GM21447 (cell line): ENCODE results near the gene DNAL4.
A peak's percentile ranks its signal among the peaks of the same experiment; 100 is the strongest.

Experiments
- ATAC-seq: cut with Tn5 transposase; IDR thresholded peaks from one replicate; pipeline ENCODE4 v1.9.1; 2021; ENCODE audit not compliant: unreplicated experiment

Gene DNAL4

DNA sequence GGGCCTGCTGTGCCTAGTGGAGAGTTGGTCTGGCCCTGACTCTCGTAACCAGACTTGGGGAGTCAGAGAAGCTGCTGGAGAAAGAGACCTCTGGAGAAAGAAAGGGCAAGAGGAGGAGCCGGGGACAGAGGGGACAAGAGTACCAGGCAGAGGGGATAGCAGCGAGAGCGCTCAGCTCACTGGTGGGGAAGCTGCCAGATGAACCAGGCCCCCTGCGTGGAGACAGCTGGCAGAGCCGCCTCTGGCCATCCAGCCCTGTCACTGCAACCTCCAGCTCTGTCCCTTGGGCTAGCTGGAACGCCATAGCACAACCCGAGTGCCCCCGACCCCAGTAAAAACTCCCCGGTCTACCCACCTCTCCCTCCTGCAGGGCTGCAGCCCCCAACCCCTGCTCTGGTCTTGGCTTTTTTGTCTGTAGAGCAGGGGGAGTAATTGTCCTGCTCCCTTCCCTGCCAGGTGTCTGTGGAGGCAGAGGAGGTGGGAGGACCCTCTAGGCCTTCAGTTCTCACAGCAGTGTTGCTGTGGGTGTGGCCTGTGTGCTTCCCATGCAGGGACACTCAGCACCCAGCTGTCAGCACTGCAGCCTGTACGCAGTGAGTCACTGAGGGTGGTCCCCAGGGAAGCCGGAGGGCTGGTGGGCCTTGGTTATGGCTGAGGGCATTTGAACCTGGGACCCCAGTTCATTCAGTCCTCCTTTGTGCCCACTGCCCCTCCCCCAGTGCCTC is 33.3 kb downstream of the DNAL4 start:
- ATAC-seq: no peak

DNA sequence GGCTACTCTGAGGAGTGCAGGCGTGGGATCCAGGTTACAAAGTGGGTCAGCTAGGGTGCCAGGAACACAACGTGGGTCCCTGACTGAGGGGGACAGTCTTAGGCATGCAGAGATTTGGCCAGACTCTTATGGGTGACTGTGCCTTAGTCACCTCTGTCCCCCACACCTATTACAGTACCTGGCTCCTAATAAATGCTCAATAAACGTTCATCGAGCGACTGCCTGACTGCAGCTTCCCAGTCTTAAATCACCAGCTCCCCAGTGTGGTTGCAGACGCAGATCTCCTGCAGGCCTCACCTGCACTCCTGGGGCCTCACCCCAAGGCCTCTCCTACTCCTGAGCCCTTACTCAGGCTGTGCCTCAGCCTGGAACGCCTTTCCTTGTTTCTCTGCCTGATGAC is 34.9 kb downstream of the DNAL4 start:
- no peak for ATAC-seq

DNA sequence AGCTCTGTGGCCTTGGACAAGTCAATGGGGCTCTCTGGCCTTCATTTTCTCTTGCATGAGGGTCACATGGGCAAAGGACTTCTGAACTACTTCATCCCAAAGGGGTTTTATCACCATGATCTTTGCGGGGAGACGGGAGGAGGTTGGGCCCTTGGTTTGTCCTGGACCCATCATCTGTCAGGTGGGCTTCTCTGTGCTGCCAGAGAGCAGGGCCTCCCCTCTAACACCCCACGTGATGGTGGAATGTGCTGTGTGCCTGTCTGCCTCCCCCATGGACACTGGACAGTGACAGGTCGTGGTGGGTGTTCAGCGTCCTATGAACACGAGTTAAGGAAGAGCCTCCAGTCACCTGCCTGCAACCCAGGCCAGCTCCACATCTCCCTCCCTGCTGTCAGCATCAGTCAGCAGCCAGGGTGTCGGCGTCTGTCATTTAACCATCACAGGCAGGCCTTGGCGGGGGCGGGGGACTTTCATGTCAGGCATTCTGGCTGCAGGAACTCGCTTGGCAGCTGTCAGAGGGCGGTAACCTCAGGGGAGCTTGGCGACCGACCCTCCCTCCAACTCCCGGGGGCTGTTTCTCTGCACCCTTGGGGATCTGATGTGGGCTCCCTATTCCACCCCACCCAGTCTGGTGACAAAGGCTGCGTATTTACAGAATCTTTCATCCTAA is 35.5 kb downstream of the DNAL4 start:
- ATAC-seq: no peak

DNA sequence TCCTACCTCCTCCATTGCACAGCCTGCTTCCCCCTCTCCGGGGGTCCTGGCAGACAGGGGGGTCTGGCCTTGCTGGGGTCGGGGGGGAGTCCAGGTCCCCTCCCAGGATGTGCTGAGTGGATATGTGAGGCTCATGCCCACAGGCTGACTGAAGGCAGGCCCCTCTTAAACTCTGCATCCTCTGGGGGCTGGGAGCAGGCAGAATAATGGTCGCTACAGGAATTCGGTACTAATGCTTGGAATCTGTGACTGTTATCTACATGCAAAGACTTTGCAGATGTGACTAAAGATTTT is 36.5 kb downstream of the DNAL4 start:
- no peak for ATAC-seq

DNA sequence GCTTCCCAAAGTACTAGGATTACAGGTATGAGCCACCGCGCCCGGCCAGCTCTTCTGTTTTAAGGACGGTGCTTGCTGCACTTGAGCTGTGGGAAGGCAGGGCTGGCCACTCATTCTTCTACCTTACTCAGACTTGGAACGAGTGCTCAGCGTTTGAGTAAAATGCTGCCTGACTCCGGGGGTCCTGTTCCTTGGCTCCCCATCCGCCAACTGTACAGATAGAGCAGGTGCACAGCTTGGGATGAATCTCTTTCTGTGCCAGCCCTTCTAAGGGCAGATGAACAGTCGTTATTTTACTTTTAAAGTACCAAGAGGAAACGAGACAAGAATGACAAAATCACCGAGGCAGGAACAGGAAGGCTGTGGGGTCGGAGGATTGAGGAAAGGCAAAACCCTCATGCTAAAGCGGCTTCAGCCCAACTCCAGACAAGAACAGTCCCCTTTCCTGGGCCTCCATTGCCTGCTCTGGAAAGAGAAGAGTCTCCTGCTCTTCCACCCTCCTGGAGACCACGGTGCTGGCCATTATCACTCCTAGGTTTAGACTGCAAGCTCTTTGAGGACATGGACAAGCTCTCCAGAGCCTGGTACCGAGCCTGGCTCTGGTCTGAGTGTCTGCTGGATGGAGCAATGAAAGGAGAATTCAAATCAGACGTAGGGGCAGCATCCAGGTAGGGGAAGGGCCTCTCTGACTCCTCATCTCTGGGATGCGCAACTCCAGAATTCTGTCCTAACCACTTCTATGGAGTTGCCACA is 37.1 kb downstream of the DNAL4 start:
- no peak for ATAC-seq

DNA sequence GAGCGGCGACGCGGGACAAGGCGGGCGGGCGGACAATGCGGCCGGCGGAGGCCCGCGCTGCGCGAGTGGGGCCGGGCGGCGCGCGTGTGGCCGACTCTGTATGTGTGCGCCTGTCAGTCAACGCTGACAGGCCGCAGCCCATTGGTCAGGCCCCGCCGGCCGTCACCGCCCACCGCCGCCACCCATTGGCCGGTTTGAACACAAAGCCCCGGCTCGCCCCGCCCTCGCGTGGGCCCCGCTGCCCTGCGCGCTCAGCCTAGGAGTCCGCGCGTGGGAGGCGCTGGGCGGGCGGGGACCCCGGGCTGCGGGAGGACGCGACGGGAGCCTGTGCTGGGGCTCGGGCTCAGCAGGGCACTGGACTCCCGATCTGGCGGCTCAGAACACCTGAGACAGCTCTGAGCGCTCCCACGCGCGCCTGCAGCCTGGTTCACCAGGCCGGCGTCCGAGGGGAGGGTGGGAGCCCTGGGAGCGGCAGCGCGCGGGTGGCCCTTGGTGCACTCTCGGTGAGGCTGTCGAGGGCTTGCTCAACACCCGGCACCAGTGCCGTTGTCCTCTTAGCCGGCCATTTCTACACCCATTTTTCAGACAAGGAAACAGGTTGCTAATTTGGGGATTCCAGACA is 37.9 kb downstream of the DNAL4 start, which contains the start of gene SUN2:
Gene SUN2, minus strand, starts transcription at position 88 of the 622 bp plus-strand sequence. CDS start 3,370 bp downstream, outside the sequence.
- ATAC-seq: peak; percentile 54

DNA sequence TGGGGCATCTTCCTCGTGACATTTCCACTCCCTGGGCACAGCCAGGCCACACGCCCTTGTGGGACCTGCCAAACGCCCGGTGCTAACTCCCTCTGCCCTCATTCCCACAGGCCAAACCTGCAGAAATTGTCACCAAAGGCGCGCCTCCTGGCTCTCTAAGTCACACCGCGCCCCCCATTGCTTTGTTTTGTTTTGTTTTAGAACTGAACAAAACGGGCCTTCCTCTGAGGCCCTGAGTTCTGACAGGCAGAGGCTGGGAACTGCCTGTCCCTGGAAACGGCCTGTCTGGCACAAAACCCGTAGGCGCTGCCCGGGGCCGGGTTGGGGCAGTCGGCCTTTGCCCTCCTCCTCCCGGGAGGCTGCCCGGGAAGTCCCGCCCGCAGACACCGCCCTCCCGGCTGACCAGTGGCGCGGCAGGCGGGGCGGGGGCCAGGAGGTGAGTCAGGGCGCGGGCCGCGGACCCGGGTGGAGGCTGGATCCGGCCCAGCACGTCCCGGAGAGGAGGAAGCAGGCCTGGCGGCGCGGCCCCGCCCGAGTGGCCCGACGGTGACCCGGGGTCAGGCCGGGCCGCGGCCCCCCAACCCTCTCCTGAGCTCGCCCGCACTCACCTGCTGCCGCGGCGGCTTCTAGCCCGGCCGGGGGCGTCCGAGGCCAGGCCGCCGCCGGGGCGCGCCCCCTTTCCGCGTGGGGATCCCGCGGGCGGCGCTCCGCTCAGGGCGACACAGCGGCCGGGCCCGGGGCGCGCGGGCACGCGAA is 38.6 kb downstream of the DNAL4 start:
- ATAC-seq: no peak

DNA sequence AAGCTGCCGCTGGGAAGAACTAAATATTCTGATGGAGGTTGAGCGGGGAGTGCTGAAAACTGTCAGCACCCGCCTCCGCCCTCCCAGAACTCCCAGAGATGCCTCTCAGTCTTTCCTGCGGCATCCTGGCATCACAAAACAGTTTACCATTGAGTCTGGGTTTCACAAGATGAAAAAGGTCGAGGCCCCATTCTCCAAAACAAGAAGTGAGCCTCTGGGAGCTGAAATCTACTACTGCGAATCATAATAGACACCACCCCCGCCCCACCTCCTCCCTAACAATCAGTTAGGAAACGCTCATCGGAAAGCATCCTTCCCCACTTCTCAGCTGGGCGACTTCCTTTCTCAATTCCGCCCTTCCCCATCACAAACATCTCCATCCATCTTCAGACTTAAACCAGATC is 39.2 kb downstream of the DNAL4 start:
- ATAC-seq: no peak

DNA sequence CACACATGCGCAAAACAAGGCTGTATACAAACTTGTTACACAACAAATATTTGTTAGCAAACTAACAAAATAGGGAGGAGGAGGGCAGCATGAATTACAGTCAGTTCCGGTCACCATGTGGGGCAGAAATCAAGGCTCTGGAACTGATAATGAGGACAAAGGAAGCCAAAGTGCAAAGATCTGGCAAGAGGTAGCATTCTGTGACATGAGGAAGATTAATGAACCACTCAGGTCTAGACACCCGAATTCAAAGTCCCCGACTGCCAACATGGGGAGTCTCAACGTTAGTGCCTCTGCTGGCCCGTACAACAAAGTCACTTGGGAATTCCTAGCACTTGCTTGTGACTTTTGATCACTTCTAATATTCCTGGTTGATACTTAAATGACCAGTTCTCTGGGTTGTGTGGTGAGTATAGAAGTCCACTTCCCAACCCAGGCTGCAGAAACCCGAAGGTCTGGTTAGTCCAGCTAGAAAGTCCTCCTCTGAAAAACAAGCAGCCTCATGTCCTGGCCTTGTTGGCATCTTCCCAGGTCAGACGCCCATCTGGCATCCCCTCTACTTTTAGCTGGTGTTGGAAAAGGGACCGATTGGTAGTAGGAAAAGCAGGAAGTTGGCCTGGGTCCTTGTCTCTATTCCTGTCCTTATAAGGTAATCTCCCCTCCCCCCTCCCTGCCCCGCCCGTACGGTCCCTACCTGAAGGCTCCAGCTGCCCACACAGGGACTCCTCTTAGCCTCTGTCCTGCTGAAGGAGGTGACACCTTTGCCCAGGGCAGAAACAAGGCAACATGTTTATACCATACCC is 39.8 kb downstream of the DNAL4 start:
- no peak for ATAC-seq

DNA sequence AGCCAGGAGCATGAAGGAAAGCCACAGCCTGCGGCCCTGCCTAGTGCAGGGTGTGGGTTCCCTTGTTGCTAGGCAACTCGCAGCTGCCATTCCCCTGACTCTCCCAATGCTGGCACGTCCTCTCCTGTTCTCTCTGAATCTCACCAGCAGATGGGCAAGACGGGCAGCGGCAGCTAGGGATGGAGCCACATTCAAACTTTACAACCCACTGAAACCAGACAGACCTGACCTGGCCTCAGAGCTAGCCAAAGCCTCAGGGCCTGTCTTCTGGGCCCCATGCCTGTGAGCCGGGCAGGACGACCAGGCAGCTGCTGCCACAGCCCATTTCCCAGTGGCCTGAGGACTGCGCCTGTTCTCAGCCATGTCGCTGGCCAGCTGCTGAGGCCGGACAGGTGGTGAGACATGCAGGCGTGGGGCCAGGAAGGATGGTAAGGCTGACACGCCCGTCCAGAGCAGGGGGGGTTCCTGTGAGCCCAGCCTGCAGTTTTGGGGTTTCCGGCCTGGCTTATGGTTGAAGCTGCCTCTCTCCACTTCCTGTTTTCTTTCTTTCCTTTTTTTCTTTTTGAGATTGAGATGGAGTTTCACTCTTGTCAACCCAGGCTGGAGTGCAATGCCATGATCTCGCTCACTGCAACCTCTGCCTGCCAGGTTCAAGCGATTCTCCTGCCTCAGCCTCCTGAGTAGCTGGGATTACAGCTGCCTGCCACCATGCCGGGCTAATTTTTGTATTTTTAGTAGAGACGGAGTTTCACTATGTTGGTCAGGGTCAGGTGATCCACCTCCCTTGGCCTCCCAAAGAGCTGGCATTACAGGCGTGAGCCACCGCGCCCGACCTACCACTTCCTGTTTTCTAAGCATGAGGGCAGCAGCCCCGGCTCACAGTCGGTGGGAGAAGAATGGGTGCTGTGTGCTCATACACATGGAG is 42.3 kb downstream of the DNAL4 start:
- peak; percentile 42 for ATAC-seq

DNA sequence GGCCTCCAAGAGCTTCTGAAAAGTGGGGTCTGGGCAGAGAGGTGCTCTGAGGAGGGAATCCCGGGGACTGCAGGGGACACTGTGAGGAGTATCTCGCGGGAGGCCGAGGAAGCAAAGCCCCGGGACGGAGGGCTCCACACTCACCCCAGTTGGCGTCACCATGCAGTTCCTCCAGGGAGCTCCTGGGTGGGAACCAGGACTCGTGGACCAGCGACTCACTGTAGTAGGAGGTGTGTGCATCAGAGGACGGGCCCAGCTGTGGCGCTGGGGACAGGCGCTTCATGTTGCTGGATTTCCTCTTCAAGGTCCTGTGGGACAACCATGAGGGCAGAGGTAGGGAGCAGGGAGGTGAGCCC is 42.9 kb downstream of the DNAL4 start:
- ATAC-seq: no peak

DNA sequence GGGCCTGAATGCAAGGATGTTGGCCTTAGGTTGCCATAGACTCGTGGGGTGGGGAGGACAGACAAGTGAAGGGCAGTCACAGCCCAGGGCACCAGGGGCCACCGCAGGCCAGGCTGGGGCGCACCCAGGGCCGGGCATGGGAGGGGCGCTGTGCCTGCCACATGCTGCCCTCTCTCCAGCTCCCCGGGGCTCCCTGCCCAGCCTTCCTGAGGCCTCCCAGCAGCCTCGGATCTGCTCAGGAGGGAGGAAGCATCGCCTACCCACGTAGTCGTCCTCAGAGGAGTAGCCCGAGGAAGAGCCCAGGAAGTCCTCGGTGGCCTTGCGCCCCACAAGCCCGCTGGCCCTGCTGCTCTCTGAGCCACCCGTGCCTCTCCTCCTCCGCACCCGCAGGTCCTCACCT is 43.3 kb downstream of the DNAL4 start:
- no peak for ATAC-seq

DNA sequence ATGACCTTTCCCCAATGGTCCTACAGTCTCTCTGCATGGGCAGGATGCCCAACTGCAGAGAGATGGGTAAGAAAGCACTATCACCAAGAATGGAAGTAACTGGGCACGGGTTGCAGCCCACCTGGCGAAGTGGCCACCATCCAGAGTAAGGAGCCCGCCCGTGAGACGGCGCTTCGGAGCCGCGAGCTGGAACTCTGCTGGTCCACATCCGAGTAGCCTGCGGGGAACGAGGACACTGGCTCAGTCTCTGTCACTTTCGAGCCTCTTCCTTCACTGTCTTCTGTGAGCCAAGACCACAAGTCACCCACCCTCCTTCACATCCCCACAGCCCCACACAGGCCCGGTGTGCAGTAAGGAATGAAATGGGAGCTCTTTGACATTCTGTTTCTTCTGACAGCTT is 43.8 kb downstream of the DNAL4 start:
- no peak for ATAC-seq

DNA sequence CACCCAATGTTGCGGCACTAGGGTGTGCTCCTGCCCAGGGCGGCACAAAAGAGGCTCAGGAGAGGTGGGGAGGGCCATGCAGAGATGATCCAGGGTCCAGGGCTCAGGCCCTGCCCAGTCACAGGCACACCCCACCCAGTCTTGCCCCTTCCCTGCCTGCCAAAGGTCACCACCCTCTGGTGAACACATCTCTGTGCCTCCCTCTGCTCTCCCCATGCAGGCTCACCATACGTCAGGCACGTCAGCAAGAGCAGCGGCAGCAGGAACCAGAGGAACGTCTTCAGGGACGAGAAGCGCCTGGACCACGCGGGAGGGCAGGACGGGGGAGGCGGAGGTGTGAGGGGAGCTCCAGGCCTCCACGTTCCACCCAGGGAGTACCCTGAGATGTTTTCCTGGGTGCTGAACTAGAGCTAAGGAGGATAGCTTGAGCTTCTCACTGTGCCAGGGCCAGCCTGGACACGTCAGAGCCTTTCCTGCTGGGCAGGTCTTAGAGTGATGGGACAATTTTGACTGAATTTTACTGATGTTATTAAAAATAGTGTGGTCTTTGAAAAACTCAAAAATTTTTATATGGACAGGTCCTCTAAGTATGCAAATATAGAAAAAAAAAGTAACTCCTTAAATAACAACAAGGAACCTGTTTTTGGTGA is 45.3 kb downstream of the DNAL4 start:
- no peak for ATAC-seq

DNA sequence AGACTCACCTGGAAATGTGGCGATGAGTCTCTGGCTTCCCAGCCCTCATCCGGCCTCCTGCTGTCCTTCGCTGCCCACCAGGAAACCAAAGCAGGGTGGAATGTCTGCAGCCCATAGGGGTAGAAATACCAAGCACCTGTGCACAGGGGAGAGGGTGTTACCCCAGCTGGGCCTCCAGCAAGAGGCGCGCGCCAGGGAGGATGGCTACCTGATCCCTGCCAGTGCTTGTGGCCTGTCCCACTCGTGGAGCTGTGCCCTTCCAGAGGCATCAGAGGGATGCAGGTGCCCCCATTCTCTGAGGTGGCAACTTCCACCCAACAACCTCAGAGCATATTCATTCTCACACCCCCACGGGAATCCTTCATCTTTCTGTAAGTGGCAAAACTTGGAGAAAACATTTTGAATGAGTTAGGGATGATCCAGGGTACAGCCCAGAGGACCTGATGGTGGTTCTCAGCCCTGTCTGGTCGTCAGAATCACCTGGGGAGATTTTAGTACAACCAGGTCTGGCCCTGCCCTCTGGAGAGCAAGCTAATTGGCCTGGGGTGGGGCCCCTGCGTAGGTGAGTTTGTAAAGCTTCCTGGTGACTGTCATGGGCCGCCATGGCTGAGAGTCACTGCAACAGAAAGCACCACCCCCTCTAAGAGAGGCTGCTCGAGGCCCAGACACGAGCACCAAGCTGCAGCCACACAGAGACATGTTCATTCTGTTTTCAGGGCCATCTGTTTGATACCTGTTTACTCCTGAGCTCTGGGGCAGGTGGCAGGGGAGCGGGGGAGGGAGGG is 48.1 kb downstream of the DNAL4 start:
- no peak for ATAC-seq

DNA sequence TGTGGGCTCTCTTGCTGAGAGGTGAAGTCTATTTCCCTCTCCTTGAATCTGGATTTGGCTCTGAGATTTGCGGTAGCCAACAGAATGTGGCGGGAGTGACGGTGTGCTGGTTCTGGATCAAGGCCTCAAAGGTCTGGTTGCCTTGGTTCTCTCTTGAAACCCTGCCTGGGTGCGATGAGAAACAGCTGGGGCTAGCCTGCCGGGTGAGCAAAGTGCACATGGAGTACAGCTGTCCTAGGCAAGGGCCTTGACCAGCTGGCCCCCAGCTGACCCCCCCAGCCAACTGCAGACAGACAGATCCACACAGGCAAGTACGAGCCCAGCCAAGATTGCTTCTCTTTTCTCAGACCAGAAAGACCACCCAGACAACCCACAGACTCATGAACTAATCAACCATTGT is 49.0 kb downstream of the DNAL4 start:
- no peak for ATAC-seq

DNA sequence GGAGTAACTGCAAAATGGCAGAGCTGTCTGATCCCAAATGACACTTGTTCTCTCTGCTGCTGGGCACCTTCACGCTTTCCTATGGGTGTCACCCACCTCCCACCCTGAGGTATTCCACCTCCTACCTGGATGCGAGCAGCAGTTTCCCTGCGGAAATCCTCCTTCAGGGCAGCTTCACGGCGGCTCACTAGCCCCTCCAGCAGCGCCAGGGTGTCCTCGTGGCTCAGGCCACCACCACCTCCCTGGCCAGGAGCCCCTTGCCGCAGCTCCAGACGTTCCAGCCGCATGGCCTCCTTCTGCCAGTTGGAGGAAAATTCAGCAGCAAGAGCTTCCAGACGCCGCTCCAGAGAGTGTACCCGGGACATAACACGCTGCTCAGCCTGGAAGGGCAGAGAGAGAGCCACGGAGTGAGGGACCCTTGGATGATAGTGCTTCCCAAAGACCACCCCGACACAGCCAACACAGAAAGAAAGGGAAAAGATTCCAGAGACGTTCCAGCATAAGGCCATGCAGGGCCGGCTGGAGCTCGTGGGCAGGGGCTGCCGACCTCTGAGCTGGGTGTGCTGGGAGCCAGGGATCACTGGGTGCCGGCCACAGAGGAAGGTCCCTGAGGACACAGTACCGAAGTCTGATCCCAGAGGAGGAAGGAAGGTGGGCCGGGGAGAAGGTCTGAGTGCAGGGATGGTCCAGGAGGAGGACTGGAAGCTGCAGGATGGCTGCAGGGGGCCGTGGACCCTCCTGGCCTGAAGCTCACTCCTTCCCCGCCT is 51.6 kb downstream of the DNAL4 start:
- ATAC-seq: no peak
